Gastrocnemius medialis (tissue), 4 donors: ENCODE data around the gene SP4.

Experiments used
- CTCF ChIP-seq, 5 experiments: fragments of 450-650 bp in 3 of 5; fragments of 200-600 bp in 2 of 5; sonication (generic) in 2 of 5; IDR thresholded peaks in 4 of 5; conservative IDR thresholded peaks in 1 of 5; 1 replicate in 4 of 5; 2 replicates in 1 of 5; pipeline ENCODE4 v1.5.1; 2016 to 2019; ENCODE audit warnings: antibody characterized with exemption in 5 of 5, mild to moderate bottlenecking in 3 of 5, moderate library complexity in 3 of 5
- POLR2A ChIP-seq, 2 donors: fragments of 450-650 bp; IDR thresholded peaks; one replicate each; pipeline ENCODE4 v1.6.1; 2017; ENCODE audit warnings: antibody characterized with exemption in 2 of 2, mild to moderate bottlenecking in 2 of 2, moderate library complexity in 2 of 2

GRCh38 chr7:21486511-21486910, 58.6 kb downstream of the SP4 start:
- TF ChIP-seq CTCF (IDR thresholded peaks at IDR 0.05 in 4 of 5, conservative IDR thresholded peaks at IDR 0.05 in 1 of 5), result no peak
- TF ChIP-seq POLR2A (IDR thresholded peaks at IDR 0.05), result no peak
